HEK293 (cell line): ENCODE data around the gene IL36B.

Experiments used
- CTCF ChIA-PET: fragments of 350-600 bp; formaldehyde crosslinking; extraction: SDS; loops from one replicate; lab custom pipeline; 2021; ENCODE audit warnings: antibody characterized with exemption; lab: Yijun Ruan, JAX
- POLR2A ChIA-PET: fragments of 300-600 bp; formaldehyde crosslinking; extraction: SDS; loops from one replicate; lab custom pipeline; 2020; ENCODE audit warnings: antibody characterized with exemption, inconsistent platforms; lab: Yijun Ruan, JAX
- H3K27ac ChIP-seq: fragments of 200-500 bp; sonication (Bioruptor generic); 2 replicates; pipeline ENCODE4 v1.5.1; 2014; ENCODE audit warnings: low read depth, low read length, control low read depth, inconsistent platforms; ENCODE audit errors: extremely low read depth
- H3K36me3 ChIP-seq, 2 experiments: fragments of 200-500 bp in 1 of 2; sonication (Bioruptor generic) in 1 of 2; 1 replicate in 1 of 2; 2 replicates in 1 of 2; pipeline ENCODE4 v1.5.1; 2014 to 2017; ENCODE audit warnings: inconsistent platforms in 2 of 2, low read length in 2 of 2; ENCODE audit not compliant: control insufficient read depth in 2 of 2, insufficient read depth in 1 of 2
- H3K4me1 ChIP-seq: fragments of 200-500 bp; sonication (Bioruptor generic); 2 replicates; pipeline ENCODE4 v1.5.1; 2014; ENCODE audit warnings: mild to moderate bottlenecking, low read length, inconsistent platforms; ENCODE audit not compliant: control insufficient read depth, insufficient read depth
- H3K4me3 ChIP-seq: 2 replicates; pipeline ENCODE4 v1.5.1; 2011; ENCODE audit warnings: low read depth, mild to moderate bottlenecking, control low read depth, low read length, moderate library complexity
- H3K9me3 ChIP-seq: fragments of 200-500 bp; sonication (Bioruptor generic); 2 replicates; pipeline ENCODE4 v1.5.1; 2014; ENCODE audit warnings: low read depth, low read length, inconsistent platforms; ENCODE audit not compliant: control insufficient read depth, insufficient read depth
- BCL11B ChIP-seq: fragments of 450-650 bp; formaldehyde crosslinking; IDR thresholded peaks from 2 replicates; pipeline ENCODE4 v1.5.1; 2016; ENCODE audit warnings: low read depth, missing biosample characterization, missing genetic modification characterization
- CTCF ChIP-seq: fragments of 450-650 bp; formaldehyde crosslinking; IDR thresholded peaks from 2 replicates; pipeline ENCODE4 v1.5.1; 2016; ENCODE audit warnings: missing biosample characterization, missing genetic modification characterization
- KLF10 ChIP-seq: fragments of 450-650 bp; IDR thresholded peaks from 2 replicates; pipeline ENCODE4 v1.5.1; 2018; ENCODE audit warnings: missing biosample characterization, mild to moderate bottlenecking, missing genetic modification characterization
- KLF16 ChIP-seq: fragments of 450-650 bp; formaldehyde crosslinking; IDR thresholded peaks from 2 replicates; pipeline ENCODE4 v1.5.1; 2017; ENCODE audit warnings: missing biosample characterization, missing genetic modification characterization
- KLF7 ChIP-seq: fragments of 450-650 bp; formaldehyde crosslinking; IDR thresholded peaks from 2 replicates; pipeline ENCODE4 v1.5.1; 2016; ENCODE audit warnings: missing biosample characterization, missing genetic modification characterization, borderline replicate concordance
- PRDM2 ChIP-seq: fragments of 450-650 bp; formaldehyde crosslinking; IDR thresholded peaks from 2 replicates; pipeline ENCODE4 v1.5.1; 2016; ENCODE audit warnings: missing biosample characterization, missing genetic modification characterization, borderline replicate concordance
- ZBTB17 ChIP-seq: fragments of 450-650 bp; formaldehyde crosslinking; IDR thresholded peaks from 2 replicates; pipeline ENCODE4 v1.5.1; 2016; ENCODE audit warnings: missing biosample characterization, missing genetic modification characterization
- ZFP3 ChIP-seq: fragments of 450-650 bp; formaldehyde crosslinking; IDR thresholded peaks from 2 replicates; pipeline ENCODE4 v1.5.1; 2016; ENCODE audit warnings: low read depth, missing biosample characterization, missing genetic modification characterization
- ZNF140 ChIP-seq: fragments of 450-650 bp; formaldehyde crosslinking; IDR thresholded peaks from 2 replicates; pipeline ENCODE4 v1.5.1; 2016; ENCODE audit warnings: missing biosample characterization, missing genetic modification characterization
- ZNF16 ChIP-seq: fragments of 450-650 bp; formaldehyde crosslinking; IDR thresholded peaks from 2 replicates; pipeline ENCODE4 v1.5.1; 2016; ENCODE audit warnings: low read depth, missing biosample characterization, missing genetic modification characterization
- ZNF211 ChIP-seq: fragments of 450-650 bp; formaldehyde crosslinking; IDR thresholded peaks from 2 replicates; pipeline ENCODE4 v1.5.1; 2016; ENCODE audit warnings: low read depth, missing biosample characterization, missing genetic modification characterization
- ZNF302 ChIP-seq: fragments of 450-650 bp; formaldehyde crosslinking; IDR thresholded peaks from 2 replicates; pipeline ENCODE4 v1.5.1; 2016; ENCODE audit warnings: missing biosample characterization, missing genetic modification characterization, low read depth
- ZNF354C ChIP-seq: fragments of 450-650 bp; formaldehyde crosslinking; IDR thresholded peaks from 2 replicates; pipeline ENCODE4 v1.5.1; 2016; ENCODE audit warnings: missing biosample characterization, missing genetic modification characterization, low read depth, borderline replicate concordance
- ZNF560 ChIP-seq: fragments of 450-650 bp; formaldehyde crosslinking; IDR thresholded peaks from 2 replicates; pipeline ENCODE4 v1.5.1; 2017; ENCODE audit warnings: missing biosample characterization, missing genetic modification characterization, borderline replicate concordance
- ZNF747 ChIP-seq: fragments of 450-650 bp; formaldehyde crosslinking; IDR thresholded peaks from 2 replicates; pipeline ENCODE4 v1.5.1; 2016; ENCODE audit warnings: missing biosample characterization, missing genetic modification characterization
- ZNF785 ChIP-seq: fragments of 450-650 bp; formaldehyde crosslinking; IDR thresholded peaks from 2 replicates; pipeline ENCODE4 v1.5.1; 2016; ENCODE audit warnings: missing biosample characterization, missing genetic modification characterization
- ZNF843 ChIP-seq: fragments of 450-650 bp; formaldehyde crosslinking; IDR thresholded peaks from 2 replicates; pipeline ENCODE4 v1.5.1; 2016; ENCODE audit warnings: missing biosample characterization, missing genetic modification characterization

The IL36B gene

GRCh38 chr2:112977559-112978056 is 75.1 kb downstream of the IL36B start, which contains the start of gene IL36G:
TSS of gene IL36G (plus strand) at chr2:112978006. CDS start at chr2:112978639, 633 bp downstream.
- ChIA-PET CTCF (interaction anchor here (0.9 to 2.7 kb wide), 3 partner anchors 19 to 36 kb away, joined by 3 to 8 read pairs (median 4); no protein-coding TSS in a partner anchor), POLR2A (no interaction called here)
- Histone ChIP-seq H3K9me3 (no peaks in the 10 kb centered on the region), H3K36me3 (no peaks in the 10 kb centered on the region), H3K4me3 (no peak within 1 kb of the TSS), H3K27ac (no peak within 1 kb of the TSS), H3K4me1 (no peaks in the 10 kb centered on the region)
- TF ChIP-seq ZNF785 (no peak), BCL11B (tag by site-specific recombination) (no peak), ZNF211 (no peak), ZFP3 (no peak), ZNF843 (tag by site-specific recombination) (no peak), KLF7 (no peak), KLF10 (no peak), ZNF747 (tag by site-specific recombination) (no peak), ZNF140 (tag by site-specific recombination) (no peak), ZNF16 (tag by site-specific recombination) (no peak), CTCF (no peak), ZNF354C (tag by site-specific recombination) (no peak), ZNF560 (tag by site-specific recombination) (no peak), ZBTB17 (tag by site-specific recombination) (no peak), ZNF302 (tag by site-specific recombination) (no peak), PRDM2 (tag by site-specific recombination) (no peak), KLF16 (tag by site-specific recombination) (no peak)
